ENCODE data around the gene NELL1.

The NELL1 gene

GRCh38 chr11:21142007-21142406 lies 472.6 kb downstream of the NELL1 start:
- DNase-seq (ENCODE audit: low read depth) = no peak

GRCh38 chr11:21144531-21144930 lies 475.1 kb downstream of the NELL1 start:
- H3K4me3 ChIP-seq (ENCODE audit: control insufficient read depth, low read depth, low read length) = no peak overlapping the region
- no peak for DNase-seq (ENCODE audit: low read depth)
- no peak for TF ChIP-seq CTCF (IDR thresholded peaks at IDR 0.05; ENCODE audit: control insufficient read depth, insufficient read depth, low read depth, low read length, missing control alignments)

More at GRCh38 chr11:21142007-21142406, 472.6 kb downstream of the NELL1 start:
- H3K4me3 ChIP-seq (ENCODE audit: control insufficient read depth, low read depth, low read length) = no peak overlapping the region
- TF ChIP-seq CTCF (IDR thresholded peaks at IDR 0.05; ENCODE audit: control insufficient read depth, insufficient read depth, low read depth, low read length, missing control alignments) = no peak

GRCh38 chr11:21148376-21148775 lies 479.0 kb downstream of the NELL1 start:
- TF ChIP-seq CTCF (IDR thresholded peaks at IDR 0.05; ENCODE audit: control insufficient read depth, insufficient read depth, low read depth, low read length, missing control alignments) = no peak
- H3K4me3 ChIP-seq (ENCODE audit: control insufficient read depth, low read depth, low read length) = no peak overlapping the region
- no peak for DNase-seq (ENCODE audit: low read depth)

GRCh38 chr11:21160140-21160539 lies 490.8 kb downstream of the NELL1 start:
- no peak for TF ChIP-seq CTCF (IDR thresholded peaks at IDR 0.05; ENCODE audit: control insufficient read depth, insufficient read depth, low read depth, low read length, missing control alignments)
- no peak overlapping the region for H3K4me3 ChIP-seq (ENCODE audit: control insufficient read depth, low read depth, low read length)
- DNase-seq (ENCODE audit: low read depth) = no peak

GRCh38 chr11:21169639-21170038 lies 500.3 kb downstream of the NELL1 start:
- H3K4me3 ChIP-seq (ENCODE audit: control insufficient read depth, low read depth, low read length) = no peak overlapping the region
- no peak for TF ChIP-seq CTCF (IDR thresholded peaks at IDR 0.05; ENCODE audit: control insufficient read depth, insufficient read depth, low read depth, low read length, missing control alignments)
- DNase-seq (ENCODE audit: low read depth) = no peak

GRCh38 chr11:21173476-21173875 lies 504.1 kb downstream of the NELL1 start:
- no peak for DNase-seq (ENCODE audit: low read depth)
- H3K4me3 ChIP-seq (ENCODE audit: control insufficient read depth, low read depth, low read length) = no peak overlapping the region
- no peak for TF ChIP-seq CTCF (IDR thresholded peaks at IDR 0.05; ENCODE audit: control insufficient read depth, insufficient read depth, low read depth, low read length, missing control alignments)

- no peak for TF ChIP-seq CTCF (IDR thresholded peaks at IDR 0.05; ENCODE audit: control insufficient read depth, insufficient read depth, low read depth, low read length, missing control alignments)
- H3K4me3 ChIP-seq (ENCODE audit: control insufficient read depth, low read depth, low read length) = no peak overlapping the region
- DNase-seq (ENCODE audit: low read depth) = no peak
These were observed 505.4 kb downstream of the NELL1 start for GRCh38 chr11:21174781-21175180.
